HCEC 1CT (cell line): ENCODE measurements around the gene ZBTB5.
"Not testable (repeated sequence)": the region's sequence is repeated elsewhere in the genome, so short reads cannot be mapped to it uniquely, and the experiment has no call there.

ENCODE experiments used
- DNase-seq: peaks from one replicate; pipeline ENCODE4 v3.0.0-alpha.2; 2017

Gene ZBTB5

DNA sequence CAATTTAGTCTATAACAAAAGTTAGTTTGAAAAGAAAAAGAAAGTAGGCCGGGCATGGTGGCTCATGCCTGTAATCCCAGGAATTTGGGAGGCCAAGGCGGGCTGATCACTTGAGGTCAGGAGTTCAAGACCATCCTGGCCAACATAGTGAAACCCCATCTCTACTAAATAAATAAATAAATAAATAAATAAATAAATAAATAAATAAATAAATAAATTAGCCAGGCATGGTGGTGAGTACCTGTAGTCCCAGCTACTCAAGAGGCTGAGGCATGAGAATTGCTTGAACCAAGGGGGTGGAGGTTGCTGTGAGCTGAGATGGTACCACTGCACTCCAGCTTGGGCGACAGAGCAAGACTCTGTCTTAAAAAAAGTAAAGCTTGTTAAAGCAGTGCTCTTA lies 67.3 kb downstream of the ZBTB5 start:
- not testable (repeated sequence) for DNase-seq

DNA sequence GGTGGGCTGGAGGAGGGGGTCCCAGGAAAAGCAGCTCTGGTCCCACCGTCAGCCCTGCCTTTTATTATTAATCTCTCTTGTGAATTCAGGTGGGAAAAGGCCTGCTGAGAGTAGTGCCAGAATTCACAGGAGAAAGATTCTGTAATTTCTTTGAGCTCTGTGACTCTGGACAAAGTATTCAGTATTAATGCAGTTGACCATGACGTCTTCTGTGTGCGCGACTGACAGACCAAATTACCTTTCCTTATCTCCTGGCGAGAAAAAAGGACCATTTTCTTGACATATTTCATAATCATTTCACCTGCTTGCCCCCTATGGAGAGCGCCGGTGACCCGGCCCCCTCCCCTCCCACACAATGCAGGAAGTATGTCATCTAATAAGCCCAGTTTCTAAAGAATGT lies 69.6 kb downstream of the ZBTB5 start:
- DNase-seq, result no peak

DNA sequence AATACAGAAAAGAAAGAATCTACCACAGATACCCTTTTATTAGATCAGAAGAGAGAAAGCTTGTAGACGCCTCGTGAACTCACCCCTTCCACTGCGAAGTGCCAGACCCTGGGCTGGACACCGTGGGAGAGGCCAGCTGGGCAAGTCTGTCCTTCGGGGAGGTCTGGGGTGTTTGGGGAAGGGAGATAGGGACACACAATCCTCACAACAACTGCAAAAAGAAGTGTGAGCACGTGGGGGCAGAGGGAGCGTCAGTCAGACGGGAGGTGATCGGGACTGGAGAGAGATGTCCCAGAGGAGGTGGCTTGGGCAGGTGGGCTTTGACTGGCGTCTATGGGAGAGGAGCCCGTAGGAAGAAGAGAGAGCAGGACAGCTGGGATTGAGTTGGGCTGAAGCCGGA lies 70.0 kb downstream of the ZBTB5 start:
- DNase-seq, result no peak

DNA sequence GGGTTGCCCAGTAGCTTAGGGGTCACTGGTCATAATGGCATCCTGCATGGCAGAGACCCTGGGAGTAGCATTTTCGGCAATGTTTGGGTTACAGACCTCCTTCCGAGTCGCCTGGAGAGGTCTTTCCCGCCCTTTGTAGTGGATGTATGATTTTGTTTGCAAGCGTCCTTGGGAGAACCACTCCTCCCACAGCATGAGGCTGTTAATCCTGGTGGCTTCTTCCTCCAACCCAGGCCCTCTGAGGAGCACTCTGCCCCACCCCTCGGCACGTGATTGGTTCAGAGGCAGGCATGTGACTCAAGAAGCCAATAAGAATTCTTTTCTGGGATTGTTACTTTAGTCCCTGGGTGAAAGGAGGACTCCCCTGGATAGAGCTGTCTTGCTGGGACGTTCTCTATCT lies 73.0 kb downstream of the ZBTB5 start:
- DNase-seq, result no peak

DNA sequence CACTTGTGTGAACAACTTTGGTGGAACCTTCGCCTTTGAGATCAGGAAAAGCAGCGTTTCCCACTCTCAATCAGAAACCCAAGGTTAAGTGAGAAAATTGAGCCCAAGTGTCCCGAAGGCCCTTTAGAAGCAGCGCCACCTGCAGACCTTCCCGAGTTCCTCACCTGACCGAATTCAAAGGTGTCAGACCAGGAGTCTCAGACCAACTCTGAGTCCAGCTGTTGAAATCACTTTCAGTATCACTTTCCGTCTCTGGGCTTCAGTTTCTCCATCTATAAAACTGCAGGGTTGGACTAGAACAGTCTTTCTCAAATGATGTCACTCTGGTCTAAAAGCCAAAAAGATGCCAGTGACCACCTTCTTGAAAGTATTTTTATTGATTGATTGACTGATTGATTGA lies 74.5 kb downstream of the ZBTB5 start:
- DNase-seq, result no peak
